CD4-positive, alpha-beta T cell (primary cell): ENCODE results near the gene FGB. TPM values are rescaled to one million over a fixed set of nuclear protein-coding genes. Genes with fewer than 3 reads are reported as not detected.

Experiments used
- ATAC-seq: fragments of 200-7000 bp; cut with Tn5 transposase; one replicate; pipeline ENCODE4 v1.10.0; 2022; ENCODE audit warnings: mild to moderate bottlenecking; ENCODE audit not compliant: poor library complexity
- CTCF ChIA-PET: fragments of 350-600 bp; sonication (Branson Sonifier 250); formaldehyde crosslinking; loops from one replicate; lab custom pipeline; 2021; ENCODE audit warnings: antibody characterized with exemption, inconsistent platforms; lab: Charles Lee
- POLR2A ChIA-PET: fragments of 350-600 bp; sonication (Branson Sonifier 250); formaldehyde crosslinking; loops from one replicate; lab custom pipeline; 2021; ENCODE audit warnings: antibody characterized with exemption, inconsistent platforms; lab: Charles Lee
- DNase-seq, 14 experiments: peaks; one replicate each; pipeline ENCODE4 v3.0.0-alpha.2; 2013 to 2020; ENCODE audit warnings: mixed read lengths in 2 of 14
- H3K27ac ChIP-seq, 2 donors: one replicate each; pipeline versions ENCODE4 v1.5.1 to v1.7.0; 2013; ENCODE audit warnings: low read length in 2 of 2, low read depth in 1 of 2, mild to moderate bottlenecking in 1 of 2
- H3K27me3 ChIP-seq, 2 experiments: 1 replicate in 1 of 2; 2 replicates in 1 of 2; pipeline versions ENCODE4 v1.6.1 to v1.7.0; 2013; ENCODE audit warnings: low read length in 2 of 2, control low read depth in 1 of 2, mild to moderate bottlenecking in 1 of 2, moderate library complexity in 1 of 2; ENCODE audit not compliant: insufficient read depth in 2 of 2, control insufficient read depth in 1 of 2
- H3K36me3 ChIP-seq: one replicate; pipeline ENCODE4 v1.6.1; 2013; ENCODE audit warnings: low read length, control low read depth; ENCODE audit not compliant: insufficient read depth
- H3K4me1 ChIP-seq: one replicate; pipeline ENCODE4 v1.6.1; 2013; ENCODE audit warnings: low read length, control low read depth; ENCODE audit not compliant: insufficient read depth
- H3K4me3 ChIP-seq: one replicate; pipeline ENCODE4 v1.5.1; 2013; ENCODE audit warnings: mild to moderate bottlenecking, low read length, moderate library complexity
- H3K9me3 ChIP-seq, 2 experiments: 1 replicate in 1 of 2; 2 replicates in 1 of 2; pipeline versions ENCODE4 v1.6.1 to v1.7.0; 2013; ENCODE audit warnings: low read length in 2 of 2, mild to moderate bottlenecking in 2 of 2, control low read depth in 1 of 2, moderate library complexity in 1 of 2; ENCODE audit not compliant: control insufficient read depth in 1 of 2, insufficient read depth in 1 of 2
- H3K27ac Mint-ChIP-seq: one replicate; pipeline ENCODE4 v1.8.0; 2020; ENCODE audit warnings: mixed read lengths
- H3K27me3 Mint-ChIP-seq: one replicate; pipeline ENCODE4 v1.8.0; 2021; ENCODE audit warnings: mixed read lengths
- H3K36me3 Mint-ChIP-seq: one replicate; pipeline ENCODE4 v1.8.0; 2021; ENCODE audit warnings: low read depth, mixed read lengths
- H3K4me1 Mint-ChIP-seq: one replicate; pipeline ENCODE4 v1.8.0; 2021; ENCODE audit warnings: low read depth, mixed read lengths
- H3K4me3 Mint-ChIP-seq: one replicate; pipeline ENCODE4 v1.8.0; 2020; ENCODE audit warnings: mild to moderate bottlenecking, mixed read lengths
- H3K9me3 Mint-ChIP-seq: one replicate; pipeline ENCODE4 v1.8.0; 2020; ENCODE audit warnings: mixed read lengths
- intact Hi-C, 2 experiments: fragments of 100-400 bp; cut with DNase I in 1 of 2; cut with micrococcal nuclease in 1 of 2; formaldehyde crosslinking; loops; one replicate each; pipeline versions ENCODE4 v1.15.1 to v1.9.0; 2023 to 2025; cut with DNase I, micrococcal nuclease
- total RNA-seq, 174 experiments: library from RNA in 2 of 174; stranded (reverse) in 2 of 174; gene quantifications; one replicate each; pipeline ENCODE4 v1.2.3 and lab custom pipeline; 2021 to 2026
- TF ChIP-seq, protein P1 (sequence below): fragments of 200-600 bp; IDR thresholded peaks from one replicate; pipeline ENCODE4 v1.8.0; 2022; ENCODE audit warnings: antibody characterized with exemption, mild to moderate bottlenecking

FGB gene
- total RNA-seq, 2 experiments from 2014 or later: not detected

DNA sequence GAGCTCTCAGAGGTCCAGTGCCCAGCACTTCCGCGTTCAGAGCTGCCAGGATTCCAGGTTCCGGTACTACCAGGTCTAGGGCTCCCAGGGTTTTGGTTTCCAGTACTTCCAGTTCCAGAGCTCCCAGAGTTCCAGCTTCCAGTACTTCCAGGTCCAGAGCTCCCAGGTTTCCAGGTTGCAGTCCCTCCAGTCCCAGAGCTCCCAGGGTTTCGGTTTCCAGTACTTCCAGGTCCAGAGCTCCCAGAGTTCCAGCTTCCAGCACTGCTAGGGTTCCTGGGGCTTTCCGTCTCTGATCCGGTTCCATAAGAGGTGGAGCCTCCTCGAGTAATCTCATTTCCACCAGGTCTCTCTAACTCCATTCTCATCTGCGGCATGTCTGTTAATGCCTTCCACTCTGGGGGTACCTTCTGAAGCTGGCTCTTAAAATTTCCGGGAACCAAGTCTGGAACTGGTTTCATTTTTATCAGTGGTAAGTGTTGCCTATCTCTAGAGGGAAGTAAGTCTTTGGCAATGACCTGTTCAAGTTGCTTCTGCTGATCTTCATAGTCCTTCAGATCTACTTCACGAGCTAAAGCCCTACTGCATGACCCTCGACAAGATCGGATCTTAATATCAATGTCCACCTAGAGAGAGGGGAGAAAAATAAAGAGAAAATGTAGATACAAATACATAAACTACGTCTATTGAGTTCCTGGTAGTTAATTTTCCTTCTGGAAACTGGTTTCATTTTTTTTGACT, 23.7 kb downstream of the FGB start:
- H3K27me3 Mint-ChIP-seq: peaks cover 18% of the 10 kb centered on the region
- ATAC-seq: no peak
- intact Hi-C loops: no loop called here
- Histone ChIP-seq H3K9me3 (no peaks in the 10 kb centered on the region), H3K36me3 (no peaks in the 10 kb centered on the region), H3K27ac (no peak overlapping the region), H3K27me3 (peaks cover 0 to 7% of the 10 kb centered on the region in 2 experiments), H3K4me1 (no peaks in the 10 kb centered on the region), H3K4me3 (no peak overlapping the region)
- ChIA-PET POLR2A (no interaction called here), CTCF (no interaction called here)
- TF ChIP-seq, protein P1, sequence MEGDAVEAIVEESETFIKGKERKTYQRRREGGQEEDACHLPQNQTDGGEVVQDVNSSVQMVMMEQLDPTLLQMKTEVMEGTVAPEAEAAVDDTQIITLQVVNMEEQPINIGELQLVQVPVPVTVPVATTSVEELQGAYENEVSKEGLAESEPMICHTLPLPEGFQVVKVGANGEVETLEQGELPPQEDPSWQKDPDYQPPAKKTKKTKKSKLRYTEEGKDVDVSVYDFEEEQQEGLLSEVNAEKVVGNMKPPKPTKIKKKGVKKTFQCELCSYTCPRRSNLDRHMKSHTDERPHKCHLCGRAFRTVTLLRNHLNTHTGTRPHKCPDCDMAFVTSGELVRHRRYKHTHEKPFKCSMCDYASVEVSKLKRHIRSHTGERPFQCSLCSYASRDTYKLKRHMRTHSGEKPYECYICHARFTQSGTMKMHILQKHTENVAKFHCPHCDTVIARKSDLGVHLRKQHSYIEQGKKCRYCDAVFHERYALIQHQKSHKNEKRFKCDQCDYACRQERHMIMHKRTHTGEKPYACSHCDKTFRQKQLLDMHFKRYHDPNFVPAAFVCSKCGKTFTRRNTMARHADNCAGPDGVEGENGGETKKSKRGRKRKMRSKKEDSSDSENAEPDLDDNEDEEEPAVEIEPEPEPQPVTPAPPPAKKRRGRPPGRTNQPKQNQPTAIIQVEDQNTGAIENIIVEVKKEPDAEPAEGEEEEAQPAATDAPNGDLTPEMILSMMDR: no peak
- H3K4me1 Mint-ChIP-seq: no peaks in the 10 kb centered on the region
- H3K36me3 Mint-ChIP-seq: no peaks in the 10 kb centered on the region
- H3K27ac Mint-ChIP-seq: no peak overlapping the region
- H3K4me3 Mint-ChIP-seq: no peak overlapping the region
- DNase-seq: no peak
- H3K9me3 Mint-ChIP-seq: no peaks in the 10 kb centered on the region

DNA sequence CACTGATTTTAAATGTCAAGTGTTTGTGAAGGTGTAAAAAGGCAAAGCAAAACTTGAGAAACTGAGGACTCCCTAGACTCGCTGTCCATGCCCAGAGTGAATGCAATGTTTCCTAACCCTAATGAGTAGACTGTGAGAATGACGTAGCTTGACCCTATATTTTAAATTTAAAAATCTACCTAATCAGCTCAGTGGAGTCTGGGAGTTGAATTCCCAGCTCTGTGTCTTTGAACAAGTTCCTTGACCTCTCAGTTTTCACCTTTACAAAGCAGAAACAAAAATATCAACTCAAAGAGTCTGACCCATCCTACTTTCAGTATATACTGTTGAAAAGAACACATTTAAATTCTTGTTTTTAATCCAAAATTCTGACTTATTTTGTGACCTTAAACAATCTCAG, 25.4 kb downstream of the FGB start:
- ChIA-PET POLR2A (no interaction called here), CTCF (no interaction called here)
- Mint-ChIP-seq H3K27me3 (peaks cover 23% of the 10 kb centered on the region), H3K4me1 (no peaks in the 10 kb centered on the region), H3K9me3 (no peaks in the 10 kb centered on the region), H3K27ac (no peak overlapping the region), H3K36me3 (no peaks in the 10 kb centered on the region), H3K4me3 (no peak overlapping the region)
- Histone ChIP-seq H3K36me3 (no peaks in the 10 kb centered on the region), H3K27ac (no peak overlapping the region), H3K9me3 (no peaks in the 10 kb centered on the region), H3K4me3 (no peak overlapping the region), H3K27me3 (peaks cover 0 to 9% of the 10 kb centered on the region in 2 experiments), H3K4me1 (no peaks in the 10 kb centered on the region)
- ATAC-seq: no peak
- TF ChIP-seq, protein P1: no peak
- no peak for DNase-seq
- intact Hi-C loops: no loop called here

DNA sequence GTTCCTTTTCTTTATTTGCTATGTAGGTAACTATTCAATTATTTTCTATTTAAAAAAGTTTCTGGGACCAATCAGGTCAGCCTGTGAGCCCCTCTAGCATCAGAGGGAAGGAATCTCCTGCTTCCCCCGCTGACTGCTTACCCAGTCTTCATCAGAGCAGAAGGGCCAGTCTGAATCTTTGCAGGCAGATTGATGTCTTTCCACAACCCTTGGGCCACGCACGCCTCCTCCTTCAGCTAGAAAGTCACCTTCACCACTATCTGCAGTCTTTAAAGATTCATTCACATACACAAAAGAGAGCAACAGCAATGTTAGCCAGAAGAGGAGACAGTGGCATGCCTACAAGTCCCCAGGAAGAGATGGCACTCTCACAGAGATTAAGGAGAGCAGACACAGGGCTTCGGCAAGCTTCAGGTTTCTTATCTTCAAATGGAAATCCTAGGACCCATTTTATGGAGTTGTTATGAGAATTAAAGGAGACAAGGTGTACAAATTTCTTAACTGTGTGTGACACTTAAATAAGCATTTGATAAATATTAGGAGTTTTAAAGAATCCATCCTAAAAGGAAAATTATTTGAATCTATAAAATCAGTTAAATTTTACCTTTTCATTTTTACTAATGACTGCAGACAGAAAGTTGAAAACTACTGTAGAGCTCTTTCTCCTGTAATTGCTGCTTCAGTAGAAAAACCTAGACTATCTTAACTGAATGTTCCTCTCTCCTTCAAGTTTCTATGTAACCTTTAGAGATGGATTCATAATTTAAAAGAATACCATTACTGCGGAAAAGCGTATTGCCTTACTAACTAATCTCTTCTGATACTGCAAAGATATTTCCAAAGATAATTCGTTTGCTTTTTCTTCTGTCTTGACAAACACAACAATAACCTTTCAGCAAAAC, 26.7 kb downstream of the FGB start:
- no peak for DNase-seq
- peaks cover 26% of the 10 kb centered on the region for H3K27me3 Mint-ChIP-seq
- TF ChIP-seq, protein P1: no peak
- ChIA-PET CTCF (no interaction called here), POLR2A (no interaction called here)
- H3K27ac ChIP-seq: no peak overlapping the region
- H3K4me1 ChIP-seq: no peaks in the 10 kb centered on the region
- H3K9me3 Mint-ChIP-seq: no peaks in the 10 kb centered on the region
- no peaks in the 10 kb centered on the region for H3K4me1 Mint-ChIP-seq
- H3K36me3 ChIP-seq: no peaks in the 10 kb centered on the region
- H3K4me3 Mint-ChIP-seq: no peak overlapping the region
- no peak overlapping the region for H3K4me3 ChIP-seq
- peaks cover 0 to 9% of the 10 kb centered on the region in 2 experiments for H3K27me3 ChIP-seq
- H3K36me3 Mint-ChIP-seq: no peaks in the 10 kb centered on the region
- no peaks in the 10 kb centered on the region for H3K9me3 ChIP-seq
- H3K27ac Mint-ChIP-seq: no peak overlapping the region
- intact Hi-C loops: no loop called here
- no peak for ATAC-seq
